OCI-LY1 (cell line): ENCODE data around the gene CKAP5.

Experiments
- H2AFZ ChIP-seq: fragments of 200-600 bp; sonication (generic), shearing (Covaris generic); 2 replicates; pipeline ENCODE4 v1.6.0; 2014; ENCODE audit warnings: antibody characterized with exemption, mild to moderate bottlenecking, low read length
- H3F3A ChIP-seq: fragments of 200-600 bp; sonication (generic), shearing (Covaris generic); 2 replicates; pipeline ENCODE4 v1.6.0; 2014; ENCODE audit warnings: mild to moderate bottlenecking, antibody characterized with exemption, low read length, moderate library complexity; ENCODE audit not compliant: insufficient read depth
- H3K27ac ChIP-seq: fragments of 200-600 bp; sonication (generic); 2 replicates; pipeline ENCODE4 v1.5.1; 2014; ENCODE audit warnings: low read length, mixed run types, mild to moderate bottlenecking, low read depth; ENCODE audit not compliant: poor library complexity, severe bottlenecking
- H3K27me3 ChIP-seq: fragments of 200-600 bp; sonication (generic); 2 replicates; pipeline ENCODE4 v1.6.0; 2014; ENCODE audit warnings: antibody characterized with exemption, mild to moderate bottlenecking, low read length, moderate library complexity; ENCODE audit not compliant: insufficient read depth
- H3K36me3 ChIP-seq: fragments of 200-600 bp; sonication (generic); 2 replicates; pipeline ENCODE4 v1.6.1; 2014; ENCODE audit warnings: mild to moderate bottlenecking, antibody characterized with exemption, low read length, moderate library complexity, mixed read lengths; ENCODE audit not compliant: insufficient read depth
- H3K4me1 ChIP-seq: fragments of 200-600 bp; sonication (generic); 2 replicates; pipeline ENCODE4 v1.5.1; 2014; ENCODE audit warnings: mild to moderate bottlenecking, low read length, moderate library complexity; ENCODE audit not compliant: insufficient read depth, severe bottlenecking
- H3K4me2 ChIP-seq: fragments of 200-600 bp; sonication (generic), shearing (Covaris generic); 2 replicates; pipeline ENCODE4 v1.6.1; 2014; ENCODE audit warnings: low read length
- H3K4me3 ChIP-seq: fragments of 200-600 bp; sonication (generic); 2 replicates; pipeline ENCODE4 v1.5.1; 2014; ENCODE audit warnings: low read length, low read depth, mild to moderate bottlenecking, mixed read lengths; ENCODE audit not compliant: poor library complexity, severe bottlenecking
- H3K79me2 ChIP-seq: fragments of 200-600 bp; shearing (Covaris generic); 2 replicates; pipeline ENCODE4 v1.6.1; 2016; ENCODE audit warnings: mixed run types, low read length, mixed read lengths; ENCODE audit not compliant: insufficient read depth
- H3K9ac ChIP-seq: fragments of 200-600 bp; sonication (generic), shearing (Covaris generic); 2 replicates; pipeline ENCODE4 v1.6.1; 2014; ENCODE audit warnings: mild to moderate bottlenecking, low read length, mixed read lengths
- H3K9me2 ChIP-seq: fragments of 200-600 bp; sonication (generic), shearing (Covaris generic); 2 replicates; pipeline ENCODE4 v1.6.1; 2014; ENCODE audit warnings: low read depth, mild to moderate bottlenecking, low read length, mixed read lengths
- H3K9me3 ChIP-seq: fragments of 200-600 bp; shearing (Covaris generic); 2 replicates; pipeline ENCODE4 v1.6.1; 2014; ENCODE audit warnings: low read length, mixed read lengths
- H4K20me1 ChIP-seq: fragments of 200-600 bp; sonication (generic), shearing (Covaris generic); 2 replicates; pipeline ENCODE4 v1.6.0; 2016; ENCODE audit warnings: mild to moderate bottlenecking, low read length; ENCODE audit not compliant: insufficient read depth
- CTCF ChIP-seq: fragments of 200-600 bp; sonication (generic), shearing (Covaris generic); IDR thresholded peaks from 2 replicates; pipeline ENCODE4 v1.5.1; 2017; ENCODE audit warnings: mild to moderate bottlenecking, antibody characterized with exemption, low read length, moderate library complexity, mixed read lengths
- EZH2 ChIP-seq: fragments of 200-600 bp; sonication (generic), shearing (Covaris generic); IDR thresholded peaks from 2 replicates; pipeline ENCODE4 v1.8.0; 2017; ENCODE audit warnings: borderline replicate concordance, mixed run types, mild to moderate bottlenecking, antibody characterized with exemption, low read length, moderate library complexity, mixed read lengths

CKAP5 gene

GRCh38 chr11:46858920-46859546 lies 13.0 kb upstream of the CKAP5 start:
- Histone ChIP-seq H3K4me1 (peaks cover under 1% of the 10 kb centered on the region), H3K9ac (no peak overlapping the region), H3K9me2 (no peaks in the 10 kb centered on the region), H3K4me3 (no peak overlapping the region), H4K20me1 (no peaks in the 10 kb centered on the region), H3K79me2 (no peaks in the 10 kb centered on the region), H3F3A (no peaks in the 10 kb centered on the region), H3K36me3 (peaks cover 34% of the 10 kb centered on the region), H3K4me2 (no peak overlapping the region), H3K27ac (no peak overlapping the region), H2AFZ (no peak overlapping the region), H3K9me3 (no peaks in the 10 kb centered on the region), H3K27me3 (no peaks in the 10 kb centered on the region)
- TF ChIP-seq EZH2, result no peak
- TF ChIP-seq CTCF, result no peak

DNA sequence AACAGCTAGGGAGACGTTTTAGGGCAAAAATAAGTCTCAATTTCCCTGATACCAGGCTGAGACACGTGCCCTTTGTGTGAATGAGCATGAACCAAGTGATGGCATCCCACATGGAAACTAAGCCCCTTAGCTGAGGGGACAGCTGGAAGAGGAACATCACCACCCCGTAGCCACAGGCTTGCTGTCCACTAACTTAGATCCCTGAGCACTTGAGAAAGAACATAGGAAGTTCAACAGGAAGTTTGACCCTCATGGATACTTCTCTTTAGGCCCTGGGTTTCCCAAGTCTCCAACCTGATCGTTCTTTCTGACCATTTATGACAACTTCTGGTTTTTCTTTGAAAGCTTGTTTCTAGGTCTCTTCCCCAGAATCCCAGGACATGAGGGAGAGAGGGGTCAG lies 11.6 kb upstream of the CKAP5 start:
- no peak overlapping the region for H3K4me2 ChIP-seq
- H3K27me3 ChIP-seq, result no peaks in the 10 kb centered on the region
- H2AFZ ChIP-seq, result no peak overlapping the region
- no peaks in the 10 kb centered on the region for H3K9me3 ChIP-seq
- H3K4me3 ChIP-seq, result no peak overlapping the region
- H3K4me1 ChIP-seq, result peaks cover 8% of the 10 kb centered on the region
- H3K79me2 ChIP-seq, result no peaks in the 10 kb centered on the region
- no peaks in the 10 kb centered on the region for H4K20me1 ChIP-seq
- TF ChIP-seq EZH2 (no peak), CTCF (no peak)
- no peaks in the 10 kb centered on the region for H3F3A ChIP-seq
- H3K36me3 ChIP-seq, result peaks cover 23% of the 10 kb centered on the region; the same call in 1 of the 2 replicates
- H3K9ac ChIP-seq, result no peak overlapping the region
- H3K27ac ChIP-seq, result no peak overlapping the region
- H3K9me2 ChIP-seq, result no peaks in the 10 kb centered on the region

- H3K9ac ChIP-seq, result no peak overlapping the region
- no peak overlapping the region for H3K4me3 ChIP-seq
- no peaks in the 10 kb centered on the region for H4K20me1 ChIP-seq
- no peaks in the 10 kb centered on the region for H3K9me3 ChIP-seq
- H3K79me2 ChIP-seq, result no peaks in the 10 kb centered on the region
- H3K4me2 ChIP-seq, result no peak overlapping the region
- H3K36me3 ChIP-seq, result peaks cover 15% of the 10 kb centered on the region; the same call in 1 of the 2 replicates
- TF ChIP-seq EZH2, result no peak
- H3F3A ChIP-seq, result no peaks in the 10 kb centered on the region
- H3K27me3 ChIP-seq, result no peaks in the 10 kb centered on the region
- H3K27ac ChIP-seq, result no peak overlapping the region
- peaks cover 8% of the 10 kb centered on the region for H3K4me1 ChIP-seq
- H2AFZ ChIP-seq, result no peak overlapping the region
- H3K9me2 ChIP-seq, result no peaks in the 10 kb centered on the region
Observed at GRCh38 chr11:46856605-46857343, 10.7 kb upstream of the CKAP5 start.
